HG03354 (cell line): Measurements from ENCODE around the gene RARB.

Source experiments
- ATAC-seq: cut with Tn5 transposase; IDR thresholded peaks from one replicate; pipeline ENCODE4 v1.9.1; 2021; ENCODE audit warnings: mild to moderate bottlenecking; ENCODE audit not compliant: unreplicated experiment, poor library complexity, severe bottlenecking

Gene RARB

DNA sequence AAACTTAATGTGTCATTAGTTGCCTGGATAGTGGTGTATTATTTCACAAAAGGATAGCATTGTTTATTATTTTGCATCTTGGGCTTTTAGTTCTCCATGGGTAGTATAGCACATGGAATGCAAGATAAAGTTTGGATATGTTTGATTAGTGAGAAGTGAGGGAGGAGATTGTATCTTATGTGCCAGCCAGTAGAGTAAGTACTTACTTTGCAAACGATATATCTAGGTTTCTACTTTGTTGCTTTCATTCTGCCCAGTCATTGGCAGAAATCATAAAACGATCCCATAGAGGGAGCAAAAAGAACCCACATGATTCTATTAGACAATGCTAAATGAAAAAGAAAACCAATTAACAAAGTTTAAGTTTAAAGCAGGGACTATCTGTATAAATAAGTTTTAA lies 105.3 kb downstream of the RARB start:
- no peak for ATAC-seq

DNA sequence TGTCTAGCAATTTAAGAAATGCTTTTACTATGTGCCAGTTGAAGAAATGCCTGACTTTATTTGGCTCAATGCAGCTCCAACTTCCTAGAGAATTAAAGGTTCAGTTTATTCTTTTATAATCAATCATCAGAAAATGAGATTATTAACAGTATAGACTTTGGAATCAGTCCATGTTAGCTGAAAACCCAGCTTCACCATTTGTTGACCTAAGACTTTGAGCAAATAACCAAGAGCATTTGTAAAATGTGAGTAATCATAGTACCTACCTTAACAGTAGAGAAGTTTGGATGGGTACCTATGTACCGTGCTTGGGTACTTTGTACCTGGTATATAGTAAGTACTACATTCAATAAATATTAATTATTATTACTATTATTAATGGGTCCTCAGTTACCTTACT lies 105.9 kb downstream of the RARB start:
- ATAC-seq = no peak

DNA sequence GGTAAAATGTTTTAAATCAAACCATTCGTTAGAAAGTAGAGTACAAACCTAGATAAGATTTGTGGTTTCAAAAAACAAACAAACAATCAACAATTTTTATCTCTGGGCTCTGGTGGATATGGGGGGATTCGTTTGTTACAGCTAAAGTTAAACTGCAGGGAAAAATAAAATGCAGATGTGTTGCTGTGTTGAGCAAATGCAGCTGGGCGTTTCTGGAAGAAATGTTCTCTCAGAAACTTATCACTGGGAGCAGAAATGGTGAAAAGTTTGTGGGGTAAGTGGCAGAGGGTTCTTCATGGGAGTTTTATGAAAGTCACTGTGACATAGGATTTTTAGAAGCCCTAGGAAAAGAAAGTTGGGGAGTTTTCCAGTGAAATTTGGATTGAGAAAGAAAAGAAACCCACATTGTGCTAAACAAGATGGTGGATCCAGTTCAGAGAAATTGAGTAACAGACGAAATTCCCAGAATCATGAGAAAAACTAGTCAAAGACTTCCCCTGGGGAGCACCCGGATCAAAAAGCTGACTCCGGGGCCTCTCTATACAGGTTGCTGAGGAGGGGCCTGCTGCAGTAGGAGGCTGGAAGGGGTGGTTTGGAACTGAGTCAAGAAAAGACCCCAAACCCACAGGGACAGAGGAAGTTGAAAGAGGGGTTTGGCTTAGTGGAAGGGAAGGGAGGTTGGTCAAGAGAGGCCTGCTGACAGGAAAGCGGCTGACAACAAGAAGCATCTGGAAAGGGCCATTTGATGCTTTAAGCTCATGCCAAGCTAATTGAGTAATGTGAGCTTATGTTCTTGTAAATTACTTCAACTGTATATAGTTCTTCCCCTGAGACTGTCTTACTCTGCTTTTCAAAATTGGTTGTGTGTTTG lies 108.7 kb downstream of the RARB start:
- ATAC-seq = no peak

GRCh38 chr3:25537516-25537915 lies 109.5 kb downstream of the RARB start:
- no peak for ATAC-seq

DNA sequence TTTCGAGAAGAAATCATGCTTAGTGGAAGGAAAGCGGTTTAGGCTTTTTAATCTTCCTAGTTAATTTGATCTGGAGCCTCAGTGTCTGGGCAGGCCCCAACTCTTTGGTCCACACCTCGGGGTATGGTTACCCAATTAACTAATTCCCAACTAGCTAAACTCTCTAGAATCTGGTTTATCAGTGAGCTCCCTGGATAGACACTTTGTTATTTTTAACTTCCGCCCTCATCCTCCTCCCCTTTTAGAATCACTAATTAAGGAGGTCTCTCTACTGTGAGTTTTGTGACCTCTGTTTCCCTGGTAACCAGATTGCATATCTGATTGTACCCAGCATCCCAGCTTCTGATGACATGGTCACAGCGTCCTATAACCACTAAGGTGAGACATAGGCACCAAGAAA lies 112.2 kb downstream of the RARB start:
- no peak for ATAC-seq

DNA sequence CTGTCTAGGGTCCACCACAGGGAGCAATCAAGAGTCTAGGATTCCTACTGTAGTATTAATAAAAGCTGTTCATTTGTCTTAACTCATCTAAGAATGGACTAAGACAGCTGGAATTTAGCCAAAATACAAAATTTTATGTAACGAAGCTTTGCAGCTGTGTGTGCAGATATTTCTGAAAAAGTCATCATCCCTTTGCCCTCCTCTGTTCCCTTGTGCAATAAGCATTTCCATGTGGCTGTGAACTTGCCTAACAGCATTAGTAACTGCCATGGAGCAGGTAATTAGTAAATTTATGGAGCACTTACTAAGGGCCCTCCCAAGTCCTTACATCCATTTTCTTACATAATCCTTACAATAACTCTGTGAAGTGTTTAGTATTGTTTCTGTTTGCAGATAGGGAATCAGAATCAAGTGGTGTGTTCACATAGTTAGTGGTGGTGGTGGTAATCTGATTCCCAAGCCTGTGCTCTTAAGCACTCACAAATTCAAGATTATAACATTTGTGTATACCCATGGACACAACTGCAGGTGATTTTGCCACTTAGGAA lies 114.5 kb downstream of the RARB start:
- no peak for ATAC-seq

DNA sequence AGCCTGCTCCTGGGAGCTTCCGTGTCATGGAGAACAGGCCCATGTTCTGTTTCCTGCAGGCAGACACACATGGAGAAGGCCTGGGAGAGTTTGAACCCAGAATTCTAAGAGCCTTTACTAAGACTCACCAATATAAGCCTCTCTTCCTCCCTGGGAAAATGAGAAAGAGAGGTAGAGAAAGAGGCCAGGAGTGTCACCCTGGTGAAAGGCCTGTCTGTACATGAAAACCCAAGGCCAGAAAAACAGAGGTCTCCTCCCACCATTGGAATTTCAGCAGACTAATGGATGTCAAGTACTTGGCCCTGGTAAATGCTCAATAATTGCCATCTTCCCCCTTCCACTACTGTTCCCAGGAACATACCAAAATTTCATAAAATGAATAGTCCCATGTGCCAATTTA lies 119.0 kb downstream of the RARB start:
- no peak for ATAC-seq

DNA sequence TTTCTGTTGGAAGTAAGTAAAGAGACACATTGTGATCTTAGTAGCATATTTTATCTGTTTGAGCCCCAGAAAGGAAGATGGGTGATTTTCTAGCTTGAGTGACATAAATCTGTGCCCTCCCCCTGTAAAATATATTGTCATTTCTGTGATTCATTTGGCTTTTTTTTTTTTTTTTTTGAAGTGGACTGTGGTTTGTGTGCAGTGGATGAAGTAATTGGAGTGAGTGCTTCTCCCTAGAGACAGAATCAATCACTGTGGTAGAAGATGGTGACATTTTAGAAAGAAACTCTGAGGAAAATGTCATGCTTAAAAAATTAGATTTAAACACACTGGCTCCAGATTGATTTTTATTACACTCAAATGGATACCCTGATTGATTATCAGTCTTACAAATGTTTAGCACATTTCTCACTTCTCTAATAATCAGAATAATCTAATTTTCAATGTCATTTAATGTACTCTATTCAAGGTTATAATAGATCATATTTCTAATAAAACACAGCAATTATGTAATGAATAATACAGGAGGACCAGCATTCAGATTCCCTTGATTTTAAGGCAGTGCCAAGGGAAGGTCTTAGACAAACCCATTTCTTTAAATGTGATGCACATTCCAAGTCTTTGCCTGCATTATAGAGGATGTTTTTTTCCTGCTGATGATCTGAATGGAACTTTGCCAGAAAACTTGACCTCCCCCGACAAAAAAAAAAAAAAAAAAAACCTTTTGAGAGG lies 120.0 kb downstream of the RARB start:
- no peak for ATAC-seq

- ATAC-seq = no peak
These were observed 120.8 kb downstream of the RARB start for GRCh38 chr3:25548836-25549235.

- no peak for ATAC-seq
These were observed 124.2 kb downstream of the RARB start for GRCh38 chr3:25552251-25552650.

- ATAC-seq = no peak
These were observed 126.3 kb downstream of the RARB start for GRCh38 chr3:25554376-25554775.

DNA sequence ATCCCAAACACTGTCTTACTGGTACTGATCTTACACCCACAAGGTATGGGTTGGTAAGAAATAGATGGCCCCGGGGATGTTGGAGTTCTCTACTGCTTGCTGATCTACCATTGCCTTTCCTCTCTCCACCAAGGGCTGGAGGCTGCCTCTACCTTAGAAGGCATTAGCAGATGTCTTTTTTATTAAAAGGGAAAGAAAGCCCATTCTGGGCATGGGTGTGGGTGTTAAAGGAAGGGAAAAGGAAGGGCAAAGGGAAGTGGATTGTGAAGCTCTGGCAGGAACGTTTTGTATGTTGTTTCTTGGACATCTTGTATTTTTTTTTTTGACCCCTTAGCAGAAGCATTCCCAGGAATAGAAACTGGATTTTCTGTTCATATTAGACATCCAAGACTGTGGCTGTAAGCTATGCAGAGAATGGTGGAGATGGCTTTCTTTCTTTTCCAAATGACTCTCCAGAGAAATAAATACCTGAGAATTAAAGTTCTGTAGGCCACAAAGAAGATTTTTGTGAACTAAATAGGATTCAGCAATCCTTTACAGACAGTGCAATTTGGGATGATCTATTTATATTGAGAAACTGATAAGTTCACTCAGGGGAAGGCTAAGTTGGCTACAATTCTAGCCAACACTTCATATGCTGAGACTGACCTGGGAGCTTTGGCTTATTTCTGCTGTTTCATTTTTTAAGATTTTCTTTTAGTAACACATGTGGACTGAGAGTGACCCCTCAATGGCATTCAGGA lies 127.8 kb downstream of the RARB start:
- no peak for ATAC-seq

- no peak for ATAC-seq
These were observed 128.4 kb downstream of the RARB start for GRCh38 chr3:25556447-25556846.

DNA sequence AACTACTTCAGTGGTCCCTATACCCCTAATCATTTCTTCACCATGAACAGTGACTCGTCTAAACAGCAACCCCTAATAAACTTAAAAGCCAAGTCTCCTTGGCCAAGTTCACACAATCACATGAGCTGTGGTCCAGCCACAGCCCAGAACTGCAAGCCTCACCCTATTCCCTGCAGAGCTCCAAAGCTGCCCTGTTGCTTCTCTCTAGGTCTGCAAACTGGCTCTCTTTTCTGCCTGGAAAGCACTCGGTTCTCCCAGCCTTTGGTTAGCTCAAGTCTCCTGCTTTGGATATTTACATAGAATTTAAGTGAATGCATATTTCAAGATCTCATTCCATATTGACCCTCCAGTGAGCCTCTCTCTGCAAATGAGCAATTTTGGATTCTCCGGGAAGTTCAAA lies 129.6 kb downstream of the RARB start:
- no peak for ATAC-seq

- ATAC-seq = no peak
These were observed 130.1 kb downstream of the RARB start for GRCh38 chr3:25558121-25558520.

- no peak for ATAC-seq
These were observed 130.7 kb downstream of the RARB start for GRCh38 chr3:25558796-25559195.

DNA sequence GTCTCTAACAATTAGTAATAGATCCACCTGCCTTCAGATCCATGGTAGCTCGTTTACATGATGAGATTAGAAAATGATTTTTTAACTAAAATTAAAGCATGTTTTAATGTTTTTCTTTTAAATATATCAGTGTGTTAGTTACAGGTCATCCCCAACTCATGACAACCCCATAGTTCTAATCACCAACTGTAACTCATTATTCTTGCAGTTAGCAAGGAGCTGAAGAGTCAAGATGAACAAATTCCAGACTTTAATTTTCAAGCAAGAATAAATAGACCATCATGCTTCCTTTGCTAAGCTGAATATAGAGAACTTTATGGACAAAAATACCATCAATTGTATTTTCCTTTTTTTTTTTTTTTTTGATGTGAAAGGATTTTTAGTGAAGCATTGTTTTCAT lies 135.5 kb downstream of the RARB start:
- no peak for ATAC-seq

- no peak for ATAC-seq
These were observed 136.0 kb downstream of the RARB start for GRCh38 chr3:25564075-25564474.

- no peak for ATAC-seq
These were observed 137.7 kb downstream of the RARB start for GRCh38 chr3:25565807-25566206.

- ATAC-seq = no peak
These were observed 138.4 kb downstream of the RARB start for GRCh38 chr3:25566358-25566920.
